Choroid plexus epithelial cell (primary cell): ENCODE measurements around the gene SH2D1A.
"Not testable (repeated sequence)": the region's sequence is repeated elsewhere in the genome, so short reads cannot be mapped to it uniquely, and the experiment has no call there.

Experiments used
- DNase-seq: peaks from one replicate; pipeline ENCODE4 v3.0.0-alpha.2; 2010; ENCODE audit warnings: low read depth
- H3K4me3 ChIP-seq: 2 replicates; pipeline ENCODE4 v1.5.1; 2011; ENCODE audit warnings: low read depth, mild to moderate bottlenecking, control low read depth, low read length, moderate library complexity
- CTCF ChIP-seq: conservative IDR thresholded peaks from 2 replicates; pipeline ENCODE4 v1.5.1; 2011; ENCODE audit warnings: low read depth, mild to moderate bottlenecking, control low read depth, inconsistent platforms, low read length, moderate library complexity

Gene SH2D1A

DNA sequence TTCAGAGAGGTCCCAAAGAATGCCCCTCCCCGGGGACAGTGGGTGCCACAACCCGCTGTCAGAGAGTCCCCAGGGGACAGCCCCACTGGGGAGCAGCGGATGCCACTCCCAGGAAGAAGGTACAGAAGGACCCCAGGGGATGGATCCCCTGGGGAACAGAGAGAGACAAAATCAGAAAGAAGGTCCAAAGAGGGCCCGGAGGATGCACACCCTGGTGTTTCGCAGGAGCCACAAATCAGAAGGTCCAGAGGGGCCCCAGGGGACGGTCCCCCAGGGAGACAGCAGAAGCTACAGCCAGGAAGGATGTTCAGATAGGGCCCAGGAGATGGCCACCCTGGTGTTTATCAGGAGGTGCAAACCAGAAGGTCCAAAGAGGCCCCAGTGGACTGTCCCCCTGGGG is 12.5 kb upstream of the SH2D1A start:
- no peak for DNase-seq
- TF ChIP-seq CTCF: no peak
- no peak overlapping the region for H3K4me3 ChIP-seq

- H3K4me3 ChIP-seq, DNase-seq: not testable (repeated sequence)
Measured at GRCh38 chrX:124334555-124334954, 11.8 kb upstream of the SH2D1A start.

GRCh38 chrX:124335598-124335997 is 10.8 kb upstream of the SH2D1A start:
- no peak for TF ChIP-seq CTCF
- H3K4me3 ChIP-seq: no peak overlapping the region
- no peak for DNase-seq

DNA sequence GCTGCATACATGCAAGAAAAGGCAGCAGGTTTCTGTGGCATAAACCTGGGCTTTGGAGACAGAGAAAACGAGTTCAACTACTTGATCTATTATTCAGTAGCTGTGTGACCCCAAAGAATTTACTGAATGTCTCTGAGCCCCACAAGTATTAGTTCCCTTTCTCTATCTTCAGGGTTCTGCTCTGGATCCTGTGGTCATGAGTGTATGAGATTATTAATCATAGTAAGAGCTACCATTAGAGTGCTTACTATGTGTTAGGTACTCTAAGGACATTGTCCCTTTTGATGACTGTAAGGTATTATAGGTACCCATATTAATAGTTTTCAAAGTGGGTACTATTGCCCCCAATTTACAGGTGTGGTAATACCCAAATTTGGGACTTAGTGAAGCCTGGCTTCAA is 8.4 kb upstream of the SH2D1A start:
- TF ChIP-seq CTCF: no peak
- DNase-seq: no peak
- no peak overlapping the region for H3K4me3 ChIP-seq

GRCh38 chrX:124338733-124339514 is 7.4 kb upstream of the SH2D1A start:
- TF ChIP-seq CTCF: no peak
- H3K4me3 ChIP-seq: no peak overlapping the region
- DNase-seq: no peak

DNA sequence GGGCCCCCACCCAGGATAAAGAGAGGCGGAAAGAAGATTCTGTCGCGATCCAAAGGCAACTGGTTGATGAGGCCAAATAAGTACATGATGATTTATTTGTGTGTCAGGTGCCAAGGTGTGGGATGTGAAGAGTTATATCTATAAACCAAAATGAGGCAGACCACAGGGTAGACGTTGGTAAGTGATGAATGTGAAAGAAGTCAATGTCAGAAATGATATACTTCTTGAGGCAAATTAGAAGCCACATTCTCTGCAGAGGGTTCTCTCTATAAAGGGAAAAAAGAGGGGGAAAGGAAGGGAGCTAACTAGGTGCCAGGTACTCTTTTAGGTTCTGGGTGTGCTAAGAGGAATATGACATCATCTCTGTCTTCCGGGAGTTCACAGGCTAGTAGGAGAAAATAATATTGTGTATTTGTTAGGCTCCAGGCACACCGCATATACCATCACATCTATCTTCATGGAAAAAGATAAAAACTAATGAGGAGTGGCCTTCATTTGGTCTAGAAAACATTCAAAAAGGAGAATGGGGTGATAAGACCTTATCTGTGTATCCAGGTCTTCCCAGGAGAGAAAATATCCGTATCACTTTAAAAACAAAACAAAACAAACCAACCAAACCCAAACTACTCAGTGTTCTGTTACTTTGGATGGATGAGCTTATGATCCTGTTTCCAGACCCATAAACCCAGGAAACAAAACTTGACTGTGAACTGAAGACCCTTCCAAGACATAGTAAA is 4.8 kb upstream of the SH2D1A start:
- H3K4me3 ChIP-seq: no peak overlapping the region
- TF ChIP-seq CTCF: no peak
- DNase-seq: no peak

GRCh38 chrX:124342174-124342867 is 4.0 kb upstream of the SH2D1A start:
- no peak for TF ChIP-seq CTCF
- no peak for DNase-seq
- no peak overlapping the region for H3K4me3 ChIP-seq
